ENCODE results near the gene PROB1. TPM values are rescaled to one million over a fixed set of nuclear protein-coding genes. Genes with fewer than 3 reads are reported as not detected.

The PROB1 gene
- polyA plus RNA-seq, 1 donor from 2014 or later = 0.74 TPM

DNA sequence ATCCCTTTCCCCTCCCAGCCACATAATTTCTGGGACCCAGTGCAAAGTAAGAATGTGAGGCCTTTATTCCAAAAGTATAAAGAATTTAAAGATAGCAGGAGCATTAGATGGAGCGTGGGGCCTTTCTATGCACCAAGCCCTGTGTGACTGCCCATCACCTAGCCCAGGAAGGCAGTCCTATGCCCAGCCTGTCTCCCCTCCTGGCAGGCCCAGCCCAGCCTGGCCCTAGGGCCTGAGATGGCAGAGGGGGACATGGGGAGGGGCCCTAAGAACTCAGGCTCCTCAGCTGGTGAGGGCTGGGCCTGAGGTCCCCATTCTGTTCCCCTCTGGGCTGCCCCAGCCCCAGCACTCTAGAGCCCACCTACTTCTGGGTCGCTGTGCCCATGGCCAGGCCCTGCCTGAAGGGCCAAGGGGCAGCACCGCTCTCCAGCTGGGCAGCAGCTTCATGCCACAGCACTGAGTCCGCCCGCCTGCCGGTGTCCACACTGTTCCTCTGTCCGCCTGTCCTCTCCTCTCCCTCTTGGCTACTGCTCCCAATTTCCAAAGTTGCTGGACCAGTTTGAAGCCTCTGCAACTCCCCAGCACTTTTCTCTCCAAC lies 10.8 kb downstream of the PROB1 start:
- no peak overlapping the region for H3K27ac ChIP-seq (ENCODE audit: low read length)
- H3K36me3 ChIP-seq (ENCODE audit: insufficient read depth, low read length) = no peaks in the 10 kb centered on the region
- no peak overlapping the region for H3K4me3 ChIP-seq (ENCODE audit: low read length)
- H2AFZ ChIP-seq (ENCODE audit: low read depth, low read length) = no peak overlapping the region
- no peaks in the 10 kb centered on the region for H3F3A ChIP-seq (ENCODE audit: insufficient read depth, low read length, poor library complexity, severe bottlenecking)
- H4K20me1 ChIP-seq (ENCODE audit: insufficient read depth) = no peaks in the 10 kb centered on the region
- H3K9ac ChIP-seq (ENCODE audit: low read length) = no peak overlapping the region
- TF ChIP-seq RAD21 (conservative IDR thresholded peaks at IDR 0.05) (no peak), EP300 (conservative IDR thresholded peaks at IDR 0.05; ENCODE audit: poor library complexity, severe bottlenecking) (no peak), TAF1 (IDR thresholded peaks at IDR 0.05; ENCODE audit: low read depth) (no peak), POLR2AphosphoS5 (IDR thresholded peaks at IDR 0.05) (no peak), EZH2 (IDR thresholded peaks at IDR 0.05; ENCODE audit: borderline replicate concordance, insufficient read depth, low read length, poor library complexity, severe bottlenecking) (no peak), SMC3 (conservative IDR thresholded peaks at IDR 0.05; ENCODE audit: poor library complexity) (no peak), MXI1 (conservative IDR thresholded peaks at IDR 0.05; ENCODE audit: poor library complexity, severe bottlenecking) (no peak)
- TF ChIP-seq, protein P1, sequence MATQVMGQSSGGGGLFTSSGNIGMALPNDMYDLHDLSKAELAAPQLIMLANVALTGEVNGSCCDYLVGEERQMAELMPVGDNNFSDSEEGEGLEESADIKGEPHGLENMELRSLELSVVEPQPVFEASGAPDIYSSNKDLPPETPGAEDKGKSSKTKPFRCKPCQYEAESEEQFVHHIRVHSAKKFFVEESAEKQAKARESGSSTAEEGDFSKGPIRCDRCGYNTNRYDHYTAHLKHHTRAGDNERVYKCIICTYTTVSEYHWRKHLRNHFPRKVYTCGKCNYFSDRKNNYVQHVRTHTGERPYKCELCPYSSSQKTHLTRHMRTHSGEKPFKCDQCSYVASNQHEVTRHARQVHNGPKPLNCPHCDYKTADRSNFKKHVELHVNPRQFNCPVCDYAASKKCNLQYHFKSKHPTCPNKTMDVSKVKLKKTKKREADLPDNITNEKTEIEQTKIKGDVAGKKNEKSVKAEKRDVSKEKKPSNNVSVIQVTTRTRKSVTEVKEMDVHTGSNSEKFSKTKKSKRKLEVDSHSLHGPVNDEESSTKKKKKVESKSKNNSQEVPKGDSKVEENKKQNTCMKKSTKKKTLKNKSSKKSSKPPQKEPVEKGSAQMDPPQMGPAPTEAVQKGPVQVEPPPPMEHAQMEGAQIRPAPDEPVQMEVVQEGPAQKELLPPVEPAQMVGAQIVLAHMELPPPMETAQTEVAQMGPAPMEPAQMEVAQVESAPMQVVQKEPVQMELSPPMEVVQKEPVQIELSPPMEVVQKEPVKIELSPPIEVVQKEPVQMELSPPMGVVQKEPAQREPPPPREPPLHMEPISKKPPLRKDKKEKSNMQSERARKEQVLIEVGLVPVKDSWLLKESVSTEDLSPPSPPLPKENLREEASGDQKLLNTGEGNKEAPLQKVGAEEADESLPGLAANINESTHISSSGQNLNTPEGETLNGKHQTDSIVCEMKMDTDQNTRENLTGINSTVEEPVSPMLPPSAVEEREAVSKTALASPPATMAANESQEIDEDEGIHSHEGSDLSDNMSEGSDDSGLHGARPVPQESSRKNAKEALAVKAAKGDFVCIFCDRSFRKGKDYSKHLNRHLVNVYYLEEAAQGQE (IDR thresholded peaks at IDR 0.05; ENCODE audit: borderline replicate concordance) = no peak
- TF ChIP-seq, protein P2, sequence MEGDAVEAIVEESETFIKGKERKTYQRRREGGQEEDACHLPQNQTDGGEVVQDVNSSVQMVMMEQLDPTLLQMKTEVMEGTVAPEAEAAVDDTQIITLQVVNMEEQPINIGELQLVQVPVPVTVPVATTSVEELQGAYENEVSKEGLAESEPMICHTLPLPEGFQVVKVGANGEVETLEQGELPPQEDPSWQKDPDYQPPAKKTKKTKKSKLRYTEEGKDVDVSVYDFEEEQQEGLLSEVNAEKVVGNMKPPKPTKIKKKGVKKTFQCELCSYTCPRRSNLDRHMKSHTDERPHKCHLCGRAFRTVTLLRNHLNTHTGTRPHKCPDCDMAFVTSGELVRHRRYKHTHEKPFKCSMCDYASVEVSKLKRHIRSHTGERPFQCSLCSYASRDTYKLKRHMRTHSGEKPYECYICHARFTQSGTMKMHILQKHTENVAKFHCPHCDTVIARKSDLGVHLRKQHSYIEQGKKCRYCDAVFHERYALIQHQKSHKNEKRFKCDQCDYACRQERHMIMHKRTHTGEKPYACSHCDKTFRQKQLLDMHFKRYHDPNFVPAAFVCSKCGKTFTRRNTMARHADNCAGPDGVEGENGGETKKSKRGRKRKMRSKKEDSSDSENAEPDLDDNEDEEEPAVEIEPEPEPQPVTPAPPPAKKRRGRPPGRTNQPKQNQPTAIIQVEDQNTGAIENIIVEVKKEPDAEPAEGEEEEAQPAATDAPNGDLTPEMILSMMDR (IDR thresholded peaks at IDR 0.05; ENCODE audit: poor library complexity, severe bottlenecking) = no peak
- no peaks in the 10 kb centered on the region for H3K79me2 ChIP-seq (replicated peaks; ENCODE audit: insufficient read depth, low read length)
- no peak overlapping the region for H3K4me2 ChIP-seq (ENCODE audit: low read length)
- H3K27me3 ChIP-seq (ENCODE audit: insufficient read depth, low read depth, low read length) = no peaks in the 10 kb centered on the region
- no peaks in the 10 kb centered on the region for H3K9me2 ChIP-seq (ENCODE audit: insufficient read depth, low read length)
- H3K9me3 ChIP-seq (ENCODE audit: low read length) = no peaks in the 10 kb centered on the region

DNA sequence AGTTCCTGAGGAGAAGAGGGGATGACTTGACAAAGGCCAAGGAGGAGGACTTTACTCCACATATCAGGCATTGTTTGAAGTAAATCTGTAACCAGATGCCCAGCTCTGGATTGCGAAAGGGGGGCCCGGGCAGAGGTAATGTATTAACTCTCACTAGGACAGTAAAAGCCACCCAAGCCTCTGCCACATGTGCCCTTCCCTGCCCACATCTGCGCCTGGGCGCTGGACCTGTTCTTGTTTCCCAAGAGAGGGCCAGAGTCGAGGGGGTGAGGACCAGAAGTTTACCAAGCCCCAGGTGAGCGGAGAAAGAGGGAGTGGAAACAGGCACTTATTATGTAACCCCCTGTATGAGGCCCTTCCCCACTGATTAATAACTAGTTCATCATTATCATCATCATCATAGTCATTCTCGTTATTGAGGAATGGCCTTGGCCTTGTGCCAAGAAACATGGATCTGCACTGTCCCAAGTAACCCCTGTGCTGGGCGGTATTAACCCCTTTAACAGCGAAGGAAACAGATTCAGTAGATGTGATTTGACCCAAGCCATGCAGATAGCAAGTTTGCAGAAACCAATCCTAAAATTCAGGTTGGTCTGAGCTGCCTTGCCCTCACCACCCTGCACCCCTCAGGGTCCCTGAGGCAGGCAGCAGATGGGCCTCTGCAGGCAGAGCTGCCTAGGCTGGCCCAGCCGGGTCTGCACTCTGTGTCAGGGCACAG lies 11.5 kb downstream of the PROB1 start, which contains the start of gene SLC23A1:
Gene SLC23A1 (minus strand): TSS at position 23 of the 718 bp plus-strand sequence. CDS start 44 bp downstream, outside the sequence.
- H4K20me1 ChIP-seq (ENCODE audit: insufficient read depth) = no peaks in the 10 kb centered on the region
- no peak within 1 kb of the TSS for H2AFZ ChIP-seq (ENCODE audit: low read depth, low read length)
- H3K79me2 ChIP-seq (replicated peaks; ENCODE audit: insufficient read depth, low read length) = no peaks in the 10 kb centered on the region
- H3K27me3 ChIP-seq (ENCODE audit: insufficient read depth, low read depth, low read length) = no peaks in the 10 kb centered on the region
- no peak within 1 kb of the TSS for H3K27ac ChIP-seq (ENCODE audit: low read length)
- no peaks in the 10 kb centered on the region for H3K36me3 ChIP-seq (ENCODE audit: insufficient read depth, low read length)
- H3F3A ChIP-seq (ENCODE audit: insufficient read depth, low read length, poor library complexity, severe bottlenecking) = no peaks in the 10 kb centered on the region
- H3K9me3 ChIP-seq (ENCODE audit: low read length) = no peaks in the 10 kb centered on the region
- no peaks in the 10 kb centered on the region for H3K9me2 ChIP-seq (ENCODE audit: insufficient read depth, low read length)
- H3K9ac ChIP-seq (ENCODE audit: low read length) = no peak within 1 kb of the TSS
- H3K4me2 ChIP-seq (ENCODE audit: low read length) = no peak within 1 kb of the TSS
- no peak within 1 kb of the TSS for H3K4me3 ChIP-seq (ENCODE audit: low read length)
- TF ChIP-seq RAD21 (conservative IDR thresholded peaks at IDR 0.05) = no peak
